CD14-positive monocyte (primary cell): ENCODE results near the gene CCDC12. TPM values are rescaled to one million over a fixed set of nuclear protein-coding genes. Genes with fewer than 3 reads are reported as not detected.
A peak's percentile ranks its signal among the peaks of the same experiment; 100 is the strongest.

Experiments
- DNase-seq, 3 donors: peaks; one replicate each; pipeline ENCODE4 v3.0.0-alpha.2; 2011 to 2022
- H2AFZ ChIP-seq: 2 replicates; pipeline ENCODE4 v1.6.0; 2012; ENCODE audit warnings: mild to moderate bottlenecking, low read depth, low read length, inconsistent platforms; ENCODE audit not compliant: insufficient read depth, poor library complexity, severe bottlenecking
- H3K27ac ChIP-seq, 2 donors: 1 replicate in 1 of 2; 2 replicates in 1 of 2; pipeline ENCODE4 v1.5.1; 2012 to 2013; ENCODE audit warnings: low read length in 2 of 2, control low read depth in 1 of 2, inconsistent platforms in 1 of 2, low read depth in 1 of 2, mild to moderate bottlenecking in 1 of 2
- H3K27me3 ChIP-seq, 2 donors: one replicate each; pipeline versions ENCODE4 v1.6.0 to v1.6.1; 2011 to 2013; ENCODE audit warnings: low read length in 2 of 2; ENCODE audit not compliant: control insufficient read depth in 2 of 2, insufficient read depth in 2 of 2
- H3K36me3 ChIP-seq, 2 donors: replicated peaks in 1 of 2; 1 replicate in 1 of 2; 2 replicates in 1 of 2; pipeline versions ENCODE4 v1.5.1 to v1.6.1; 2012 to 2013; ENCODE audit warnings: low read length in 2 of 2, control low read depth in 1 of 2, inconsistent platforms in 1 of 2, mild to moderate bottlenecking in 1 of 2; ENCODE audit not compliant: insufficient read depth in 2 of 2, control insufficient read depth in 1 of 2
- H3K4me1 ChIP-seq, 2 donors: 1 replicate in 1 of 2; 2 replicates in 1 of 2; pipeline versions ENCODE4 v1.5.1 to v1.6.1; 2012 to 2013; ENCODE audit warnings: low read length in 2 of 2, control low read depth in 1 of 2, inconsistent platforms in 1 of 2, mild to moderate bottlenecking in 1 of 2, moderate library complexity in 1 of 2; ENCODE audit not compliant: insufficient read depth in 2 of 2, control insufficient read depth in 1 of 2
- H3K4me2 ChIP-seq: replicated peaks from 2 replicates; pipeline ENCODE3; 2012; ENCODE audit warnings: low read length, moderate library complexity, mild to moderate bottlenecking; ENCODE audit not compliant: poor library complexity, severe bottlenecking; ENCODE audit errors: extremely low read depth
- H3K4me3 ChIP-seq, 3 experiments: fragments of 200-600 bp in 1 of 3; sonication (generic) in 1 of 3; replicated peaks in 1 of 3; 1 replicate in 2 of 3; 2 replicates in 1 of 3; pipeline ENCODE4 v1.5.1; 2011 to 2013; ENCODE audit warnings: low read length in 3 of 3, mild to moderate bottlenecking in 3 of 3, control low read depth in 2 of 3, low read depth in 2 of 3, inconsistent platforms in 1 of 3, moderate library complexity in 1 of 3
- H3K79me2 ChIP-seq: 2 replicates; pipeline ENCODE4 v1.6.0; 2012; ENCODE audit warnings: mild to moderate bottlenecking, control low read depth, inconsistent platforms, low read length, moderate library complexity; ENCODE audit not compliant: insufficient read depth
- H3K9ac ChIP-seq: 2 replicates; pipeline ENCODE4 v1.6.0; 2017; ENCODE audit warnings: low read length, mild to moderate bottlenecking; ENCODE audit not compliant: insufficient read depth, poor library complexity, severe bottlenecking
- H3K9me3 ChIP-seq, 2 donors: replicated peaks in 1 of 2; 1 replicate in 1 of 2; 2 replicates in 1 of 2; pipeline versions ENCODE4 v1.5.1 to v1.6.1; 2012 to 2013; ENCODE audit warnings: low read length in 2 of 2, control low read depth in 1 of 2; ENCODE audit not compliant: control insufficient read depth in 1 of 2, insufficient read depth in 1 of 2
- H4K20me1 ChIP-seq: 2 replicates; pipeline ENCODE4 v1.6.0; 2012; ENCODE audit warnings: mild to moderate bottlenecking, low read length, control low read depth, moderate library complexity; ENCODE audit not compliant: insufficient read depth
- H3K27ac Mint-ChIP-seq, 7 donors: one replicate each; pipeline ENCODE4 v1.8.0; 2020; ENCODE audit warnings: mild to moderate bottlenecking in 7 of 7, mixed read lengths in 7 of 7, moderate library complexity in 6 of 7, inconsistent platforms in 2 of 7
- H3K27me3 Mint-ChIP-seq, 3 donors: one replicate each; pipeline ENCODE4 v1.8.0; 2021 to 2022; ENCODE audit warnings: low read depth in 3 of 3, mild to moderate bottlenecking in 3 of 3, mixed read lengths in 3 of 3, moderate library complexity in 3 of 3, inconsistent platforms in 1 of 3
- H3K36me3 Mint-ChIP-seq, 2 donors: one replicate each; pipeline ENCODE4 v1.8.0; 2020; ENCODE audit warnings: mixed read lengths in 2 of 2, inconsistent platforms in 1 of 2, mild to moderate bottlenecking in 1 of 2
- H3K4me1 Mint-ChIP-seq: one replicate; pipeline ENCODE4 v1.8.0; 2020; ENCODE audit warnings: mild to moderate bottlenecking, mixed read lengths
- H3K4me3 Mint-ChIP-seq, 2 donors: one replicate each; pipeline ENCODE4 v1.8.0; 2020; ENCODE audit warnings: mild to moderate bottlenecking in 2 of 2, mixed read lengths in 2 of 2, moderate library complexity in 1 of 2
- H3K9me3 Mint-ChIP-seq, 7 donors: one replicate each; pipeline ENCODE4 v1.8.0; 2020 to 2022; ENCODE audit warnings: mixed read lengths in 7 of 7, mild to moderate bottlenecking in 6 of 7, moderate library complexity in 6 of 7, inconsistent platforms in 2 of 7
- WGBS: methylation state at CpG from one replicate; pipeline ENCODE4 v1.1.5; 2013; ENCODE audit warnings: missing lambda C conversion rate; ENCODE audit not compliant: insufficient coverage; 5-methylcytosine and 5-hydroxymethylcytosine counted together
- intact Hi-C, 2 donors: fragments of 100-400 bp; cut with micrococcal nuclease; formaldehyde crosslinking; loops; one replicate each; pipeline versions ENCODE4 v1.15.0 to v1.15.1; 2023
- polyA plus RNA-seq, 3 donors: library from polyadenylated mRNA; depleted of rRNA in 1 of 3; unstranded in 2 of 3; stranded (reverse) in 1 of 3; fragments of 300-500 nt in 2 of 3; fragments of >200 nt in 1 of 3; fragmentation: Illumina TruSeq in 2 of 3; gene quantifications; 1 replicate in 2 of 3; 2 replicates in 1 of 3; pipeline ENCODE4 v1.2.3, GENCODE V29; 2012 to 2021
- TF ChIP-seq, protein P1 (sequence below): fragments of 200-600 bp; IDR thresholded peaks from one replicate; pipeline ENCODE4 v1.8.0; 2022; ENCODE audit warnings: antibody characterized with exemption, mild to moderate bottlenecking

The CCDC12 gene
- polyA plus RNA-seq, 3 donors = 50.1 to 70.7 (median 55.8) TPM

DNA sequence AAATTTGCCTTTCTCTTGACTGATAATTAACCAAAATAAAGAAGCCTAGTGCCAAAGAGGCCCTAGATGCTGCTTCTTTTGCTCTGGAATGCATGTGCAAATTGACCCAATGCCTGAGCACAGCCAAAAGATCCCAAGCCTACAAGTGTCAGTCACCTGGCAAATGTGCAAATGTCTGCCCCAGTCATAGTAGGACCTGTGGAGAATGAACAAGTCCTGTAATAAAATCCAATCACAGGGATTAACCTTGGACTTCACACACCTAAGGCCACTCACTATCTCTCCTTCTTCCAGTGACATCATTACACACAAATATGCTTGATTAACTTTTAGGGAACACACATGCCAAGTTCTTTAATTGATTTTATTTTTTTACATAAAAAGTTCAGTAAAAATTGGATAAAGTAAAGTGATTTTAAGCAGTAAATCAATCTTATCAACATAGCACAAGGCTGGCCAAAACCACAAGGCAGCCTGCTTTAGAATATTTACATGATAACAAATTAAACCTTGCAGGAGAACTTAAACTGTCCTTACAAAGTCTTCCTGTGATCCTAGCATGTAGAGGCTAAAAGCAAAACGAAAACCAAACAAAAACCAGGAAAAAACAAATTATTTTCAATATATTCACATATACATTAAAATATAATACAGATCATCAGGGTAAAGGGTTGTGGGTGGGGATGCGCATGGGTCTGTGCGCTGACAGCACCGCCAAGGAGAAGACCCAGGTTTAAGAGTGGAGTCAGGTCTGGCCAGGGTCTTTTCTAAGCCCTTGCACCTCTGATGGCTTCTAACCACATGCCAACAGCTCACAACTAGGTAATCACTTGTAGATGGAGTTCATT, 39.8 kb upstream of the CCDC12 start:
- H3K4me2 ChIP-seq = no peak overlapping the region
- H3K36me3 ChIP-seq = peaks cover 69 to 95% of the 10 kb centered on the region in 2 donors
- peak overlapping the region; percentile 27 for H3K9ac ChIP-seq
- H4K20me1 ChIP-seq = peaks cover 61% of the 10 kb centered on the region
- no peaks in the 10 kb centered on the region for H3K9me3 Mint-ChIP-seq
- no peaks in the 10 kb centered on the region for H3K9me3 ChIP-seq
- H3K27ac Mint-ChIP-seq = peak overlapping the region in 1 of 7 donors; percentile 87
- H3K4me3 Mint-ChIP-seq = no peak overlapping the region
- H3K27ac ChIP-seq = peak overlapping the region in 1 of 2 donors; percentile 61
- H3K27me3 Mint-ChIP-seq = no peaks in the 10 kb centered on the region
- peaks cover 15 to 16% of the 10 kb centered on the region in 2 donors for H3K4me1 ChIP-seq
- peaks cover 3% of the 10 kb centered on the region for H3K79me2 ChIP-seq
- WGBS = no CpG with 5 or more reads among the region's 4 CpGs
- intact Hi-C loops = no loop called here
- H3K27me3 ChIP-seq = no peaks in the 10 kb centered on the region
- peaks cover 21% of the 10 kb centered on the region for H3K4me1 Mint-ChIP-seq
- H2AFZ ChIP-seq = no peak overlapping the region
- H3K36me3 Mint-ChIP-seq = peaks cover 62 to 76% of the 10 kb centered on the region in 2 donors
- no peak overlapping the region for H3K4me3 ChIP-seq
- no peak for DNase-seq
- TF ChIP-seq, protein P1, sequence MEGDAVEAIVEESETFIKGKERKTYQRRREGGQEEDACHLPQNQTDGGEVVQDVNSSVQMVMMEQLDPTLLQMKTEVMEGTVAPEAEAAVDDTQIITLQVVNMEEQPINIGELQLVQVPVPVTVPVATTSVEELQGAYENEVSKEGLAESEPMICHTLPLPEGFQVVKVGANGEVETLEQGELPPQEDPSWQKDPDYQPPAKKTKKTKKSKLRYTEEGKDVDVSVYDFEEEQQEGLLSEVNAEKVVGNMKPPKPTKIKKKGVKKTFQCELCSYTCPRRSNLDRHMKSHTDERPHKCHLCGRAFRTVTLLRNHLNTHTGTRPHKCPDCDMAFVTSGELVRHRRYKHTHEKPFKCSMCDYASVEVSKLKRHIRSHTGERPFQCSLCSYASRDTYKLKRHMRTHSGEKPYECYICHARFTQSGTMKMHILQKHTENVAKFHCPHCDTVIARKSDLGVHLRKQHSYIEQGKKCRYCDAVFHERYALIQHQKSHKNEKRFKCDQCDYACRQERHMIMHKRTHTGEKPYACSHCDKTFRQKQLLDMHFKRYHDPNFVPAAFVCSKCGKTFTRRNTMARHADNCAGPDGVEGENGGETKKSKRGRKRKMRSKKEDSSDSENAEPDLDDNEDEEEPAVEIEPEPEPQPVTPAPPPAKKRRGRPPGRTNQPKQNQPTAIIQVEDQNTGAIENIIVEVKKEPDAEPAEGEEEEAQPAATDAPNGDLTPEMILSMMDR = no peak

DNA sequence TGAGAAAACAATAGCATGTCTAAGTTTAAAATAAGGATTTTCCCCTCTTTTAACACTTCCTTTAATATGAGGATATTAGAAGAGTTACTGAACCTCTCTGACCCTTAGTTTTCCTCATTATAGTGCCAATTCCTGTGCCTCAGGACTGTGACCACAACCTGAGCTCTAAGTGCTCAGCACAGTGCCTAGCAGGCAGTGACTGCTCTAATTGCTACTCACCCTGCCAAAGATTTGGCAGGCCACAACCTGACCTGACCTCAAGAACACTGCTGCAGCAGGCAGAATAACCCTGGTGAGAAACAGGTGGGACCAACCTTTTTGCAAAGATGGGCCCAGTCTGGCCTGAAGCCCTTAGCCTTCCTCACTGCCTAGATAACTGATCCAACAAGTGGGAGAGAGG, 38.6 kb upstream of the CCDC12 start:
- H3K27me3 ChIP-seq = no peaks in the 10 kb centered on the region
- H3K9ac ChIP-seq = no peak overlapping the region
- TF ChIP-seq, protein P1 = no peak
- no peak overlapping the region for H3K4me2 ChIP-seq
- no peak overlapping the region for H2AFZ ChIP-seq
- H3K36me3 ChIP-seq = peaks cover 67 to 95% of the 10 kb centered on the region in 2 donors
- Mint-ChIP-seq H3K4me3 (no peak overlapping the region), H3K36me3 (peaks cover 56 to 75% of the 10 kb centered on the region in 2 donors), H3K9me3 (no peaks in the 10 kb centered on the region), H3K27me3 (no peaks in the 10 kb centered on the region), H3K27ac (peak overlapping the region in 3 of 7 donors; percentile 26 to 76 (median 35)), H3K4me1 (peaks cover 23% of the 10 kb centered on the region)
- peaks cover 62% of the 10 kb centered on the region for H4K20me1 ChIP-seq
- H3K4me1 ChIP-seq = peaks cover 15 to 18% of the 10 kb centered on the region in 2 donors
- no peak overlapping the region for H3K27ac ChIP-seq
- H3K4me3 ChIP-seq = no peak overlapping the region
- no peaks in the 10 kb centered on the region for H3K9me3 ChIP-seq
- intact Hi-C loops = no loop called here
- no peak for DNase-seq
- no peaks in the 10 kb centered on the region for H3K79me2 ChIP-seq
